GM19193 (cell line): Measurements from ENCODE around the gene TWSG1.

Experiments used
- POLR2A ChIP-seq: IDR thresholded peaks from 4 replicates; pipeline ENCODE4 v1.6.1; 2011; ENCODE audit not compliant: insufficient read depth, insufficient read length; ENCODE audit errors: extremely low read depth

TWSG1 gene

DNA sequence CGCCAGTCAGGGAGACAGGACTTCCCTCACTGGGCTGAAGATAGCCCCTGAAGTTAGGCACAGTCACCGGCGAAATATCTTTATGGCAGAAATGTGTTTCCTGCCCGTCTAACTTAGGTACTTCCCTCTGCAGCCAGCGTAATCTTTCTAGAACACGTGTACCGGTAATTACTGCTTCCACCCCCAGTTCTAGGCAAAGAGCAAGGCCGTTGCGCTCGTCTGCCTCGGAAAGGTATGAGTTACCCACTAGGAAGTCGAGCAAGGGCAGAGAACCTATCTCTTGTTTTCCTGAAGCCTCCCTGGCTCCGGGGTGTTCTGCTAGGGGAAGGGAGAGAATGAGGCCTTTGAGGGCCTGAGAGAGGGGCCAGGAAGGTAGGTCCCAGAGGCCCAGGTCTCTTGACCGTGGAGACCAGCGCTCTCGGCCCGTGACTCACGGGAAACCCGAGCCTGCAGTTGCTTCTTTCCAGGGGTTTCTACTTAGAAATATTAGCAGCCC lies 70.0 kb downstream of the TWSG1 start:
- TF ChIP-seq POLR2A = peak; percentile 59

DNA sequence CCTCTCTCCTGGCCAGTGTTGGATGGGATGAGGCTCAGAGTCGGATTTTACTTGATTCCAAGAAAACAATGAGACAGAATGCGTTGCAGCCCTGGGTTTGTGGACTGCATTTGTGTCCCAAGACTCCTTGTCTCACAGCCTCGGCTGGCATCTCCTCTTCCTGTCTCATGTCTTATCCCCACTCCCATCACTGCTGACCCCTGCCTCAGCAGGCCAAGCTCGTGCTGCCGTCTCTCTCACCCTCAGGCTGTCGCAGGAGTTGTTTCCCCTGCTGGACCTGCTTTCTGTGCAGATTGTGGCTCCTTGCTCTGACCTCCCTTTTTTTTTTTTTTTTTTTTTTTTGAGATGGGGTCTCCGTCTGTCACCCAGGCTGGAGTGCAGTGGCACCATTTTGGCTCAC lies 70.6 kb downstream of the TWSG1 start:
- no peak for TF ChIP-seq POLR2A

- TF ChIP-seq POLR2A = no peak
These were observed 71.4 kb downstream of the TWSG1 start for GRCh38 chr18:9405977-9406376.

- no peak for TF ChIP-seq POLR2A
These were observed 75.9 kb downstream of the TWSG1 start for GRCh38 chr18:9410515-9410914.

DNA sequence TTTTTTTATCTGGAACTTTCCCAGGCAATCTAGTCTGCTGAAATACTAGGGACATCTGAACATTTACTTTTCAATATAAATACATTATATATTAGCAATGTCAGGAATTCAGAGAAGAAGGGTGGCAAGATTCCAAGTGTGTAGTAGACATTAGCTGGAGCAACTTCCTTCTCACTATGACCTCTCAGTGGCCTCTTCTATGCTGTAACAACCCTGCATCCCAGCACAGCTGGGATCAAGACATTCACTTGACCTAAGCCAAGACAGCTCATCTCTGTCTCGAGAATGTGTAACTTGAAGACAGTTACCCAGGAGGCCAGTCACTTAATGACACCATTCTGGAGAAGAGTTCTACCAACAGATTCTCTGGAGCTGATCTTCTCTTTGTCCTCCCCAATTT lies 79.0 kb downstream of the TWSG1 start:
- no peak for TF ChIP-seq POLR2A

- TF ChIP-seq POLR2A = no peak
These were observed 82.0 kb downstream of the TWSG1 start for GRCh38 chr18:9416563-9417072.

GRCh38 chr18:9417073-9417851 lies 82.7 kb downstream of the TWSG1 start:
- TF ChIP-seq POLR2A = no peak

DNA sequence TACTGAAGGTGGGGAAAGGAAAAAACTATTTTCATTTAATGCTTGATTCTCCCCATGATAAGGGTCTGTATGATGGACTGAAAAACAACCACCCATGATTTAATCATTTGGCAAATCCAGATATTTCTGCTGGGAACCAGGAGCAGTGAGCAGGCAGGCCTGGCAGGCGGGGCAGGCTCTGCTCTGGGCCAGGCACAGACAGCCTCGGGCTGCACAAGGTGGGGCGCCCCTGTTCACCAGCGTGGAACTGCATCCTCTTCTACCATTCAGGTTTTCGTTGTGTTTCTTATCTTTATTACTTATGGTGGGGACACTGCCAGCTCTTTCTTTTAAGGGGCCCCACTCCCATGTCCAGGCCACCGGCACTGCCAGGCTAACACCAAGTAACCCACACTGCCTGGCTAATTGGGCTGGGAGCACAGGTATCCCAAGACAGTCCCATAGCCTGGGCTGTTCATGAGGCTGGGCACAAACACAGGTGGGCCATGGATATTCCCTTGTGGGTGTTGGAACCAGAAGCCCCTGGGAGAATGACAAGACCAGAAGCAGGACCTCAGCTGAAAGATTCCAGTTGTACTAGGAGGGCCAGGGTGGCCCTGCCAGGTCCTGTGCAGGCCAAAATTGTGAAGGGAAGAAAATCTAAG lies 83.6 kb downstream of the TWSG1 start:
- no peak for TF ChIP-seq POLR2A

- no peak for TF ChIP-seq POLR2A
These were observed 85.5 kb downstream of the TWSG1 start for GRCh38 chr18:9419956-9420631.

- no peak for TF ChIP-seq POLR2A
These were observed 86.7 kb downstream of the TWSG1 start for GRCh38 chr18:9421096-9421900.

GRCh38 chr18:9421901-9422327 lies 87.3 kb downstream of the TWSG1 start:
- no peak for TF ChIP-seq POLR2A

- no peak for TF ChIP-seq POLR2A
These were observed 88.4 kb downstream of the TWSG1 start for GRCh38 chr18:9422816-9423519.

- TF ChIP-seq POLR2A = no peak
These were observed 92.2 kb downstream of the TWSG1 start for GRCh38 chr18:9426753-9427152.

GRCh38 chr18:9428301-9428706 lies 93.7 kb downstream of the TWSG1 start:
- no peak for TF ChIP-seq POLR2A
